ENCODE results near the gene PRDM13.

Gene PRDM13

DNA sequence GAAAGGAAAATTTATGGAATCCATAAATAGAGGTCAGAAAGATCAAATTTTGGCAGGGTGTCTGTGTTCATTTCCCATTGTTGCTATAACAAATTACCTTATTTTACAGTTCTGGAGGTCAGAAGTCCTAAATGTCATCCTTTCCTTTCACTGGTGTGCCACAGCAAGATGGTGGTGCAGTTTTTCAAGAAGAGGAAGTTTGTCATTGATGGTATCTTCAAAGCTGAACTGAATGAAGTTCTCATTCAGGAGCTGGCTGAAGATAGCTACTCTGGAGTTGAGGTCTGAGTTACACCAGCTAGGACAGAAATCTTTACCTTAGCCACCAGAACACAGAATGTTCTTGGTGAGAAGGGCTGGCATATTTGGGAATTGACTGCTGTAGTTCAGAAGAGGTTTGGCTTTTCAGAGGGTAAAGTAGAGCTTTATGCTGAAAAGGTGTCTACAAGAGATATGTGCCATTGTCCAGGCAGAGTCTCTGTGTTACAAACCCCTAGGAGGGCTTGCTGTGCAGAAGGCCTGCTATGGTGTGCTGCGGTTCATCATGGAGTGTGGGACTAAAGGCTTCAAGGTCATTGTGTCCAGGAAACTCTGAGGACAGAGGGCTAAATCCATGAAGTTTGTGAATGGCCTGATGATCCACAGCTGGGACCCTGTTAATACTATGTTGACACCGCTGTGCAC lies 30.9 kb upstream of the PRDM13 start:
- H3K4me3 ChIP-seq, result no peak overlapping the region
- TF ChIP-seq, protein P1, sequence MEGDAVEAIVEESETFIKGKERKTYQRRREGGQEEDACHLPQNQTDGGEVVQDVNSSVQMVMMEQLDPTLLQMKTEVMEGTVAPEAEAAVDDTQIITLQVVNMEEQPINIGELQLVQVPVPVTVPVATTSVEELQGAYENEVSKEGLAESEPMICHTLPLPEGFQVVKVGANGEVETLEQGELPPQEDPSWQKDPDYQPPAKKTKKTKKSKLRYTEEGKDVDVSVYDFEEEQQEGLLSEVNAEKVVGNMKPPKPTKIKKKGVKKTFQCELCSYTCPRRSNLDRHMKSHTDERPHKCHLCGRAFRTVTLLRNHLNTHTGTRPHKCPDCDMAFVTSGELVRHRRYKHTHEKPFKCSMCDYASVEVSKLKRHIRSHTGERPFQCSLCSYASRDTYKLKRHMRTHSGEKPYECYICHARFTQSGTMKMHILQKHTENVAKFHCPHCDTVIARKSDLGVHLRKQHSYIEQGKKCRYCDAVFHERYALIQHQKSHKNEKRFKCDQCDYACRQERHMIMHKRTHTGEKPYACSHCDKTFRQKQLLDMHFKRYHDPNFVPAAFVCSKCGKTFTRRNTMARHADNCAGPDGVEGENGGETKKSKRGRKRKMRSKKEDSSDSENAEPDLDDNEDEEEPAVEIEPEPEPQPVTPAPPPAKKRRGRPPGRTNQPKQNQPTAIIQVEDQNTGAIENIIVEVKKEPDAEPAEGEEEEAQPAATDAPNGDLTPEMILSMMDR (IDR thresholded peaks at IDR 0.05), result no peak
- no peak for DNase-seq (ENCODE audit: low spot score)
- H3K27ac ChIP-seq, result no peak overlapping the region

DNA sequence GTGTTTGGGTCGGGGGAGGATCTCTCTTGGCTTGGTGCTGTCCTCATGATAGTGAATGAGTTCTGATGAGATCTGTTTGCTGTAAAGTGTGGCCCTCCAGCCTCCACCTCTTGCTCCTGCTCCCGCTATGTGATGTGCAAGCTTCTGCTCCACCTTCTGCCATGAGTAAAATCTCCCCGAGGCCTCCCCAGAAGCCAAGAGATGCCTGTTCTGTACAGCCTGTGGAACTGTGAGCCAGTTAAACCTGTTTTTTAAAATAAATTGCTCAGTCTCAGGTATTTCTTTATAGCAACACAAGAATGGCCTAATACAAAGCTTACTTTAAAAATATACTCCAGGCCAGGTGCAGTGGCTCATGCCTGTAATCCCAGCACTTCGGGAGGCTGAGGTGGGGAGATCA lies 26.9 kb upstream of the PRDM13 start:
- no peak overlapping the region for H3K4me3 ChIP-seq
- TF ChIP-seq, protein P1 (IDR thresholded peaks at IDR 0.05), result no peak
- DNase-seq (ENCODE audit: low spot score), result no peak
- no peak overlapping the region for H3K27ac ChIP-seq

DNA sequence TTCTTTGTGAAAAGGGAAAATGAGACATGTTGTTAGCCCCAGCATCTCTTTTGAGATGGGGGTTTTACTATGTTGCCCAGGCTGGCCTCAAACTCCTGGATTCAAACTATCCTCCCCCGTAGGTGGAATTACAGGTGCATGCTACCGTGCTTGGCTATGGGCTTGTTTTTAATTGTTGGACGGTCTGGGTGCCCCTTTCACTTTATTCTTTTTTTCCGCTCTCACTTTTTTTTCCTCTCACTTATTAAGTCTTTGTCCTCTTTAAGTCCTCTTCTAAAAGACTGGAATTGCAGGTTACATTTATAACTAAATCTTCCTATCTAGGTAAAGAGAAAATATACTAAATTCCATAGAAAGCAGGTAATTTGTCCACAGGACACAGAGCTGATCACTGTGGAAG lies 18.8 kb upstream of the PRDM13 start:
- Histone ChIP-seq H3K27ac (no peak overlapping the region), H3K4me3 (no peak overlapping the region)
- TF ChIP-seq, protein P1 (IDR thresholded peaks at IDR 0.05), result no peak
- no peak for DNase-seq (ENCODE audit: low spot score)

DNA sequence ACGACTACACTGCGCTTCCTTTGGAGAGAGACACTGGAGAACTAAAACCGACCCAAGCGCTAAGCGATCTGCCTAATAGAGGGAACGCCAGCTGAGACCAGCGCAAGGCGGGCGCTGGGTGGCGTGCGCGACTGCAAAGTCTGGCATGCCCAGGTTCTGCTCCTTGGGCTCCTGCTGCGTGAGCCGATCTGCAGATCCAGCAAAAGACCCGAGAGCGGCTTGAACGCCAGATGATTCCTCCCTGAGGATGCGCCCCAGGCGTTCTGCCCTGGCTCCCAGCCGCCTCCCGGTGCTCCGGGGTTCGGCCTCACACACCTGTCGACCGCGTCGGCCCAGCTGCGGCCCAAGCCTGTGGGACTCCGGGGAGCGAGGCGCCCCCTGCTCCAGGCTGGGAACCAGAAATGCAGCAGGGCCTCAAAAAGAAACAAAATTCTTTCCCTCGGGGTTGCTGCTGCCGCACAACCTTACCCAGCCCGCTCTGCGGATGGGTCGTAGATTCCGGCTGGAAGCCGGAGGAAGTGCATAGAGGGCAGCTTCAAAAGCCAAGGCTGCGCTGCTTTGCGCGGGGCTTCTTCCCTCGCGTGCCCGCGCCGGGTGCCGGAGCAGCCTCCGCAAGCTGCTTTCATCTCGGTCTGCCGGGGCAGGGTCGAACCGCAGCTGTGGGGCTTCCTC lies 17.9 kb upstream of the PRDM13 start:
- Histone ChIP-seq H3K27ac (no peak overlapping the region), H3K4me3 (peak overlapping the region; percentile 70)
- DNase-seq (ENCODE audit: low spot score), result no peak
- TF ChIP-seq, protein P1 (IDR thresholded peaks at IDR 0.05), result peak; percentile 13

DNA sequence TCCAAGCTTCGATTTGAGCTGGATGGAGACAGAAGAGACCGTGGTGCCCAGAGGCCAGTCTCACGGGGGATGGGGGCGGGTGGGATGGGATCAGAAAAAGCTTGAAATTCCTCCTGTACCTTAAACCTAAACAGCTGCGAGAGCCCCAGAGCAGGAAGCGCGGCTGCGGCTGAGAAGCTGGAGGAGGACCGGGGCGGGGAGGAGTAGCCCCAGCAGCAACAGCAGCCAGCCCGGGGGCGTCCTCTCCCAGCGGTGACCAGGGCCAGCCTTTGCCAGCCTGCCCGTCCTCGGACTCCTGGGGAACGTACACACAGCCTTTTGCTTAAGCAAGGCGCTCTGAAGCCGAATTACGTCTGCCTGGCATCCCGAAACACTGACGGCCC lies 17.4 kb upstream of the PRDM13 start:
- Histone ChIP-seq H3K27ac (no peak overlapping the region), H3K4me3 (peak overlapping the region; percentile 70)
- DNase-seq (ENCODE audit: low spot score), result no peak
- TF ChIP-seq, protein P1 (IDR thresholded peaks at IDR 0.05), result no peak

DNA sequence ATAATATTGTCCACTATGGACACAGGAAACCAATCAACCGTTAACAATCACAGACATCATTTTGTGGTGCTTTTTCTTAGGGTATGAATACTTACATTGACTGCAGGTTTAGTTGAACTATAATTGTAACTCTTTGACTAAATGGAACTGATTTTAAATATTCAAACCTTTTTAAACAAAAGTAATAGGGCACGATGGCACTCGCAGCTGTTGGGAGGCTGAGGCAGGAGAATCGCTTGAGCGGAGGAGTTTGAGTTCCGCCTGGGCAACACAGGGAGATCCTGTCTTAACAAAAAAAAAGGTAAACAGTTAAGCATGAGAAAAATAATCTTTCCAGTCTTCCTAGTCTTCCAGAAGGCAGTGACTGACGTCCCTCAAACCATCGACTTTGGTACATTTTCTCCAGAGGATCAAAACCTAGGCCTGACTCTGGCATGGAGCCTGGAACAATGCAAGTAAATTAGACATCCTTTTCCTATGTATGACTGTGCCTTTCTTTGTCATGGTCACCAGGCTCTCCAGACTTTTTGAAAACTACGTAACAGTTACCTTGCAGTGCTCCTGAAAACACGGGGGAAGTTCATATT lies 16.6 kb upstream of the PRDM13 start:
- Histone ChIP-seq H3K4me3 (no peak overlapping the region), H3K27ac (no peak overlapping the region)
- TF ChIP-seq, protein P1 (IDR thresholded peaks at IDR 0.05), result no peak
- DNase-seq (ENCODE audit: low spot score), result no peak

Data from coronary artery (tissue), 2 donors.